PC-3 (cell line): ENCODE data around the gene ATP6V1F. TPM values are rescaled to one million over a fixed set of nuclear protein-coding genes. Genes with fewer than 3 reads are reported as not detected.

ENCODE experiments used
- ATAC-seq: fragments of 200-7000 bp; cut with Tn5 transposase; 2 replicates; pipeline ENCODE4 v1.9.1; 2020; ENCODE audit warnings: mild to moderate bottlenecking, moderate library complexity
- BruUV-seq: library from RNA; stranded (reverse); fragments of 400-500 nt; replicated peaks from 2 replicates; lab custom pipeline; 2021; lab: Mats Ljungman, UMichigan
- CTCF ChIA-PET: fragments of 300-600 bp; sonication (Branson Sonifier 250); formaldehyde crosslinking; loops from one replicate; lab custom pipeline; 2022; ENCODE audit warnings: antibody characterized with exemption; lab: Charles Lee
- POLR2A ChIA-PET: fragments of 300-600 bp; sonication (Branson Sonifier 250); formaldehyde crosslinking; loops from one replicate; lab custom pipeline; 2022; ENCODE audit warnings: antibody characterized with exemption; ENCODE audit not compliant: unreplicated experiment; lab: Charles Lee
- DNase-seq: peaks from one replicate; pipeline ENCODE4 v3.0.0-alpha.2; 2015
- H2AFZ ChIP-seq: fragments of 300-600 bp; sonication (generic); 2 replicates; pipeline ENCODE4 v1.6.0; 2016; ENCODE audit warnings: antibody characterized with exemption, low read length
- H3F3A ChIP-seq: fragments of 300-600 bp; sonication (generic); one replicate; pipeline ENCODE4 v1.6.0; 2017; ENCODE audit warnings: antibody characterized with exemption, low read length, control low read depth, mild to moderate bottlenecking; ENCODE audit not compliant: unreplicated experiment
- H3K27ac ChIP-seq: fragments of 300-600 bp; sonication (generic); 2 replicates; pipeline ENCODE4 v1.5.1; 2016; ENCODE audit warnings: mild to moderate bottlenecking, low read length
- H3K27me3 ChIP-seq: fragments of 300-600 bp; sonication (generic); 2 replicates; pipeline ENCODE4 v1.6.1; 2016; ENCODE audit warnings: low read length, mixed read lengths
- H3K36me3 ChIP-seq: fragments of 300-600 bp; sonication (generic); 2 replicates; pipeline ENCODE4 v1.6.1; 2016; ENCODE audit warnings: low read depth, mixed run types, low read length, mixed read lengths
- H3K4me1 ChIP-seq: fragments of 300-600 bp; sonication (generic); 2 replicates; pipeline ENCODE4 v1.5.1; 2016; ENCODE audit warnings: low read length; ENCODE audit not compliant: insufficient read depth
- H3K4me2 ChIP-seq: fragments of 300-600 bp; sonication (generic); 2 replicates; pipeline ENCODE4 v1.6.0; 2016; ENCODE audit warnings: low read length
- H3K4me3 ChIP-seq: fragments of 300-600 bp; sonication (generic); 2 replicates; pipeline ENCODE4 v1.5.1; 2016; ENCODE audit warnings: mild to moderate bottlenecking, low read length, mixed read lengths
- H3K79me2 ChIP-seq: fragments of 300-600 bp; sonication (generic); 2 replicates; pipeline ENCODE4 v1.6.1; 2017; ENCODE audit warnings: low read length, mixed read lengths
- H3K9ac ChIP-seq: fragments of 300-600 bp; sonication (generic); 2 replicates; pipeline ENCODE4 v1.6.0; 2016; ENCODE audit warnings: mild to moderate bottlenecking, low read length
- H3K9me2 ChIP-seq: fragments of 300-600 bp; sonication (generic); replicated peaks from 2 replicates; pipeline ENCODE4 v1.6.1; 2016; ENCODE audit warnings: mixed run types, low read length, mixed read lengths
- H3K9me3 ChIP-seq: fragments of 300-600 bp; sonication (generic); 2 replicates; pipeline ENCODE4 v1.6.1; 2016; ENCODE audit warnings: low read length, mixed read lengths
- H4K20me1 ChIP-seq: fragments of 300-600 bp; sonication (generic); 2 replicates; pipeline ENCODE4 v1.6.1; 2016; ENCODE audit warnings: low read length, mixed read lengths
- EZH2 ChIP-seq: fragments of 300-600 bp; sonication (generic); IDR thresholded peaks from one replicate; pipeline ENCODE4 v1.6.1; 2017; ENCODE audit warnings: antibody characterized with exemption, mild to moderate bottlenecking, low read length; ENCODE audit not compliant: unreplicated experiment
- EZH2phosphoT487 ChIP-seq: fragments of 300-600 bp; sonication (generic); IDR thresholded peaks from 2 replicates; pipeline ENCODE4 v1.6.1; 2018; ENCODE audit warnings: mild to moderate bottlenecking, antibody characterized with exemption, low read length, borderline replicate concordance
- intact Hi-C: fragments of 100-400 bp; cut with micrococcal nuclease; formaldehyde crosslinking; loops from 2 replicates; pipeline ENCODE4 v1.9.0; 2023
- total RNA-seq: library from RNA; depleted of rRNA; stranded (reverse); fragments of >200 nt; gene quantifications from 2 replicates; pipeline ENCODE4 v1.2.3, GENCODE V29; 2014
- TF ChIP-seq, protein P1 (sequence below): fragments of 300-600 bp; sonication (generic); conservative IDR thresholded peaks from 2 replicates; pipeline ENCODE4 v1.5.1; 2017; ENCODE audit warnings: antibody characterized with exemption, low read depth, mild to moderate bottlenecking, low read length

Gene ATP6V1F
- total RNA-seq, 1 experiment from 2014 or later: 131 TPM

- no TSS peak for BruUV-seq
- Histone ChIP-seq H4K20me1 (no peaks in the 10 kb centered on the region; the same call in 1 of the 2 replicates), H3K9me2 (no peaks in the 10 kb centered on the region), H3K9me3 (no peaks in the 10 kb centered on the region), H3K4me2 (peak overlapping the region; percentile 95), H3F3A (no peaks in the 10 kb centered on the region), H3K79me2 (peaks cover 45% of the 10 kb centered on the region), H3K9ac (no peak overlapping the region), H3K4me1 (peaks cover 49% of the 10 kb centered on the region), H2AFZ (no peak overlapping the region), H3K27me3 (no peaks in the 10 kb centered on the region), H3K4me3 (peak overlapping the region; percentile 84), H3K27ac (peak overlapping the region; percentile 64), H3K36me3 (peaks cover 7% of the 10 kb centered on the region; the same call in 1 of the 2 replicates)
- TF ChIP-seq EZH2phosphoT487 (no peak), EZH2 (no peak)
- TF ChIP-seq, protein P1, sequence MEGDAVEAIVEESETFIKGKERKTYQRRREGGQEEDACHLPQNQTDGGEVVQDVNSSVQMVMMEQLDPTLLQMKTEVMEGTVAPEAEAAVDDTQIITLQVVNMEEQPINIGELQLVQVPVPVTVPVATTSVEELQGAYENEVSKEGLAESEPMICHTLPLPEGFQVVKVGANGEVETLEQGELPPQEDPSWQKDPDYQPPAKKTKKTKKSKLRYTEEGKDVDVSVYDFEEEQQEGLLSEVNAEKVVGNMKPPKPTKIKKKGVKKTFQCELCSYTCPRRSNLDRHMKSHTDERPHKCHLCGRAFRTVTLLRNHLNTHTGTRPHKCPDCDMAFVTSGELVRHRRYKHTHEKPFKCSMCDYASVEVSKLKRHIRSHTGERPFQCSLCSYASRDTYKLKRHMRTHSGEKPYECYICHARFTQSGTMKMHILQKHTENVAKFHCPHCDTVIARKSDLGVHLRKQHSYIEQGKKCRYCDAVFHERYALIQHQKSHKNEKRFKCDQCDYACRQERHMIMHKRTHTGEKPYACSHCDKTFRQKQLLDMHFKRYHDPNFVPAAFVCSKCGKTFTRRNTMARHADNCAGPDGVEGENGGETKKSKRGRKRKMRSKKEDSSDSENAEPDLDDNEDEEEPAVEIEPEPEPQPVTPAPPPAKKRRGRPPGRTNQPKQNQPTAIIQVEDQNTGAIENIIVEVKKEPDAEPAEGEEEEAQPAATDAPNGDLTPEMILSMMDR: no peak
- ChIA-PET POLR2A (no interaction called here), CTCF (no interaction called here)
- intact Hi-C loops: no loop called here
- DNase-seq (no peak), ATAC-seq (no peak)
Observed at GRCh38 chr7:128832880-128833147, 29.8 kb upstream of the ATP6V1F start.

DNA sequence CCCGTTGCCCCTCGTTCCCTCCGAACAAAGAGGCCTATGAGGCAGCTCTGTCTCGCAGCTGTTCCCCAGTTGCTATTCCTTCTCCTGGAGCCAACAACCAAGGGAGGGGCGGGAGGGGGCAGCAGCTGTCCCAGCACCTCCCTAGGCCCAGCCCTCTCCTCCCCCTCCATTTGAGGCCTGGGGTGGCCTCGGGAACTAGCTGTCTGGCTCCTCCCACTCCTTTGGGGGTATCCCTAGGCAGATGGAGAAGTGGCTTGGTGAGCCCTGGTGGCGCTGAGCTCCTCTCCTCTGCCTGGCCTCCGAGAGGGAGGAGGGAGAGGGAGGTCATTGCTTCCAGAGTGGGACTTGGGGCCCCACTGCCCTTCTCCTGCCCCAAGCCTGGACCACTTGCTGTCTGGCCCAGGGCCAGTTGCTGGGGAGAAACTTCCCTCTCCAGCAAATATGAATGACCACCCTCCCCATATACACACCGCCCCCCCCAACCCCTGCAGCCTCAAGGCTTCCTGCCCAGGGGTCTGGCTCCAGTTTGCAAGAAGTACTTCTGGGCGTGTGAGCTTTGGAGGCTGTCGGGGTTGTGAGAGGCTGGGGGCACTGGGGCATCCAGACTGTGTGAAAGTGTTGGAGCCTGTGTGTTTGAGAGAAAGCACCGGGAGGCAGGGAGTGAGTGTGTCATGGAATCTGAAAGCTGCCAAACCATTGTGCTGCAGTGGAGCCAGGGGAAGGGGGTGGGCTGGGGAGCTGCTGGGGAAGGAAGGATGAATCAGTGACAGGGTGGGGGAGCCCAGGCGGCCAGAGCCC, 29.3 kb upstream of the ATP6V1F start:
- intact Hi-C loops: no loop called here
- peak; percentile 43 for ATAC-seq
- Histone ChIP-seq H3K27ac (peak overlapping the region; percentile 64), H4K20me1 (no peaks in the 10 kb centered on the region; the same call in 1 of the 2 replicates), H3K9me3 (no peaks in the 10 kb centered on the region), H3K36me3 (peaks cover 7% of the 10 kb centered on the region; the same call in 1 of the 2 replicates), H3K4me3 (peak overlapping the region; percentile 84), H3K9ac (0 out of 2 replicates have a peak overlapping the region, but pooled peaks have one; percentile 25), H3K4me2 (peak overlapping the region; percentile 95), H3K9me2 (no peaks in the 10 kb centered on the region), H3K27me3 (no peaks in the 10 kb centered on the region), H3K79me2 (peaks cover 45% of the 10 kb centered on the region), H3F3A (no peaks in the 10 kb centered on the region), H3K4me1 (peaks cover 44% of the 10 kb centered on the region), H2AFZ (no peak overlapping the region)
- ChIA-PET CTCF (interaction anchor here (1.4 kb wide), 1 partner anchor 50 kb away, joined by 3 read pairs; no protein-coding TSS in a partner anchor), POLR2A (interaction anchor here (0.5 to 0.6 kb wide), 2 partner anchors 30 to 48 kb away, joined by 3 read pairs; partner anchors contain the start of gene ATP6V1F)
- no TSS peak for BruUV-seq
- peak; percentile 64 for DNase-seq
- TF ChIP-seq EZH2 (no peak), EZH2phosphoT487 (no peak)
- TF ChIP-seq, protein P1: no peak

GRCh38 chr7:128833946-128834325, 28.7 kb upstream of the ATP6V1F start:
- CTCF ChIA-PET: interaction anchor here (1.4 kb wide), 1 partner anchor 50 kb away, joined by 3 read pairs; no protein-coding TSS in a partner anchor
- TF ChIP-seq EZH2: no peak
- TF ChIP-seq, protein P1: no peak
- TF ChIP-seq EZH2phosphoT487: no peak
- Histone ChIP-seq H3K4me2 (peak overlapping the region; percentile 95), H3K4me3 (peak overlapping the region; percentile 84), H3K9me2 (no peaks in the 10 kb centered on the region), H3K36me3 (peaks cover 10% of the 10 kb centered on the region), H3F3A (no peaks in the 10 kb centered on the region), H3K9ac (no peak overlapping the region), H3K9me3 (no peaks in the 10 kb centered on the region), H4K20me1 (no peaks in the 10 kb centered on the region; the same call in 1 of the 2 replicates), H3K27me3 (no peaks in the 10 kb centered on the region), H2AFZ (no peak overlapping the region), H3K79me2 (peaks cover 45% of the 10 kb centered on the region), H3K4me1 (peaks cover 38% of the 10 kb centered on the region), H3K27ac (peak overlapping the region; percentile 64)
- POLR2A ChIA-PET: interaction anchor here (0.6 kb wide), 1 partner anchor 49 kb away, joined by 3 read pairs; no protein-coding TSS in a partner anchor
- peak; percentile 21 for DNase-seq
- ATAC-seq: no peak
- BruUV-seq: no TSS peak
- intact Hi-C loops: no loop called here
